ENCODE data around the gene WDR48. TPM values are rescaled to one million over a fixed set of nuclear protein-coding genes. Genes with fewer than 3 reads are reported as not detected.

Gene WDR48
- total and polyA plus RNA-seq, 9 of the 15 experiments (the other 6 are each of a cell fraction or from before 2014, with no cell fraction given) = 26.6 to 70.6 (median 48.0) TPM

- TF ChIP-seq PREB (CRISPR knock-in tag; IDR thresholded peaks at IDR 0.05) (no peak), ZNF644 (tag; IDR thresholded peaks at IDR 0.05; ENCODE audit: low read depth) (peak; percentile 85), NCOA2 (IDR thresholded peaks at IDR 0.05; ENCODE audit: partially characterized antibody in 2 of 2) (no peak), ZC3H11A (IDR thresholded peaks at IDR 0.05; ENCODE audit: low read depth, low read length) (no peak), ZNF79 (CRISPR knock-in tag; IDR thresholded peaks at IDR 0.05; ENCODE audit: low read depth) (no peak), ZNF12 (CRISPR knock-in tag; IDR thresholded peaks at IDR 0.05) (no peak), TCF15 (CRISPR knock-in tag; IDR thresholded peaks at IDR 0.05) (no peak), MCM2 (IDR thresholded peaks at IDR 0.05; ENCODE audit: low read depth) (no peak), CCAR2 (IDR thresholded peaks at IDR 0.05; ENCODE audit: low read depth, low read length) (no peak), ZNF76 (CRISPR knock-in tag; IDR thresholded peaks at IDR 0.05; ENCODE audit: borderline replicate concordance) (no peak), CHD7 (IDR thresholded peaks at IDR 0.05; ENCODE audit: low read depth, low read length) (no peak), ZNF398 (CRISPR knock-in tag; IDR thresholded peaks at IDR 0.05) (no peak)
Observed at GRCh38 chr3:39021465-39022285, 30.1 kb upstream of the WDR48 start (continued).
